AG09319 (cell line): ENCODE results near the gene SLC4A5.

Experiments
- DNase-seq: peaks from one replicate; pipeline ENCODE4 v3.0.0-alpha.2; 2010; ENCODE audit warnings: low read depth; ENCODE audit errors: extremely low read depth
- CTCF ChIP-seq: IDR thresholded peaks from 2 replicates; pipeline ENCODE4 v1.5.1; 2011; ENCODE audit warnings: low read depth, mild to moderate bottlenecking, inconsistent platforms, low read length, moderate library complexity

The SLC4A5 gene

GRCh38 chr2:74374509-74375205 lies 31.4 kb upstream of the SLC4A5 start:
- DNase-seq, result peak; percentile 34
- TF ChIP-seq CTCF, result no peak

- TF ChIP-seq CTCF, result no peak
- DNase-seq, result no peak
These were observed 30.8 kb upstream of the SLC4A5 start for GRCh38 chr2:74373985-74374384.

- TF ChIP-seq CTCF, result no peak
- DNase-seq, result no peak
These were observed 30.0 kb upstream of the SLC4A5 start for GRCh38 chr2:74373221-74373676.

GRCh38 chr2:74372674-74373073 lies 29.5 kb upstream of the SLC4A5 start:
- no peak for DNase-seq

GRCh38 chr2:74371421-74371820 lies 28.2 kb upstream of the SLC4A5 start:
- no peak for TF ChIP-seq CTCF

More at GRCh38 chr2:74372674-74373073, 29.5 kb upstream of the SLC4A5 start:
- no peak for TF ChIP-seq CTCF

GRCh38 chr2:74369976-74370375 lies 26.8 kb upstream of the SLC4A5 start:
- no peak for DNase-seq
- TF ChIP-seq CTCF, result no peak

More at GRCh38 chr2:74371421-74371820, 28.2 kb upstream of the SLC4A5 start:
- no peak for DNase-seq

- no peak for TF ChIP-seq CTCF
- DNase-seq, result no peak
These were observed 25.3 kb upstream of the SLC4A5 start for GRCh38 chr2:74368499-74368898.
